ENCODE measurements around the gene SMIM14. TPM values are rescaled to one million over a fixed set of nuclear protein-coding genes. Genes with fewer than 3 reads are reported as not detected.
A peak's percentile ranks its signal among the peaks of the same experiment; 100 is the strongest.

Gene SMIM14
- total and polyA plus RNA-seq, 9 of the 15 experiments (the other 6 are each of a cell fraction or from before 2014, with no cell fraction given), result 0.98 to 3.7 (median 2.2) TPM

DNA sequence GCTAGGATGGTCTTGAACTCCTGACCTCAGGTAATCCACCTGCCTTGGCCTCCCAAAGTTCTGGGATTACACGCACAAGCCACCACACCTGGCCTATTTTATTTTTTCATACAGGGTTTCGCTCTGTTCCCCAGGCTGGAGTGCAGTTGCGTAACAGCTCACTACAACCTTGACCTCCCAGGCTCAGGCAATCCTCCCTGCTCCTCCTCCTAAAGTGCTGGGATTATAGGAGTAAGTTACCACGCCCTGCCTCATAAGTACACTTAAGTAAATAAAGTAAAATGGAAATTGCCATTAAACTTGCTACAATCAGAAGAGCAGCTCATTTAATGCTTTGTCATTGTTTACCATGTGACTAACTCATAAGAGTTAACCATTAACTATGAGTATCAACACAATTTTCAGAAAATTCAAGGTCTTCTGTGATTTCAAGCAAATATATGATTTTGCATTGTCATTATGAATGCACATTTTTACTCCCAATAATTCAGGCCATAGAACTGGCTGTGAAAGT is 123.7 kb downstream of the SMIM14 start (continued):
- TF ChIP-seq THRA (IDR thresholded peaks at IDR 0.05) (no peak), ZFP30 (CRISPR knock-in tag; IDR thresholded peaks at IDR 0.05; ENCODE audit: borderline replicate concordance) (no peak), YBX1 (IDR thresholded peaks at IDR 0.05) (no peak), ILK (tag; IDR thresholded peaks at IDR 0.05; ENCODE audit: borderline replicate concordance, low read depth) (no peak), CTBP1 (IDR thresholded peaks at IDR 0.05; ENCODE audit: borderline replicate concordance) (peak; percentile 29; the same call in 1 of the 2 replicates), ZNF695 (CRISPR knock-in tag; IDR thresholded peaks at IDR 0.05) (no peak), ZFP36 (IDR thresholded peaks at IDR 0.05; ENCODE audit: low read depth, low read length, partially characterized antibody) (no peak), ZNF354B (CRISPR knock-in tag; IDR thresholded peaks at IDR 0.05) (no peak), MED1 (CRISPR knock-in tag; IDR thresholded peaks at IDR 0.05; ENCODE audit: borderline replicate concordance) (no peak), SMARCA4 (IDR thresholded peaks at IDR 0.05) (peak; percentile 70; the same call in 1 of the 2 replicates), SRSF7 (optimal IDR thresholded peaks at IDR 0.05; ENCODE audit: low read depth, low read length) (no peak), AFF4 (CRISPR knock-in tag; IDR thresholded peaks at IDR 0.05) (no peak), HNRNPL (IDR thresholded peaks at IDR 0.05; ENCODE audit: low read depth, low read length) (no peak), FOXJ3 (CRISPR knock-in tag; IDR thresholded peaks at IDR 0.05) (no peak), ELF2 (CRISPR knock-in tag; IDR thresholded peaks at IDR 0.05) (no peak), E2F1 (CRISPR knock-in tag; IDR thresholded peaks at IDR 0.05) (no peak)
- TF ChIP-seq, protein P1, sequence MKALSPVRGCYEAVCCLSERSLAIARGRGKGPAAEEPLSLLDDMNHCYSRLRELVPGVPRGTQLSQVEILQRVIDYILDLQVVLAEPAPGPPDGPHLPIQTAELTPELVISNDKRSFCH (CRISPR knock-in tag; IDR thresholded peaks at IDR 0.05), result no peak
- TF ChIP-seq, protein P1 (tag; IDR thresholded peaks at IDR 0.05), result no peak
- TF ChIP-seq, protein P2, sequence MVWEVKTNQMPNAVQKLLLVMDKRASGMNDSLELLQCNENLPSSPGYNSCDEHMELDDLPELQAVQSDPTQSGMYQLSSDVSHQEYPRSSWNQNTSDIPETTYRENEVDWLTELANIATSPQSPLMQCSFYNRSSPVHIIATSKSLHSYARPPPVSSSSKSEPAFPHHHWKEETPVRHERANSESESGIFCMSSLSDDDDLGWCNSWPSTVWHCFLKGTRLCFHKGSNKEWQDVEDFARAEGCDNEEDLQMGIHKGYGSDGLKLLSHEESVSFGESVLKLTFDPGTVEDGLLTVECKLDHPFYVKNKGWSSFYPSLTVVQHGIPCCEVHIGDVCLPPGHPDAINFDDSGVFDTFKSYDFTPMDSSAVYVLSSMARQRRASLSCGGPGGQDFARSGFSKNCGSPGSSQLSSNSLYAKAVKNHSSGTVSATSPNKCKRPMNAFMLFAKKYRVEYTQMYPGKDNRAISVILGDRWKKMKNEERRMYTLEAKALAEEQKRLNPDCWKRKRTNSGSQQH (CRISPR knock-in tag; IDR thresholded peaks at IDR 0.05), result no peak
- TF ChIP-seq, protein P3, sequence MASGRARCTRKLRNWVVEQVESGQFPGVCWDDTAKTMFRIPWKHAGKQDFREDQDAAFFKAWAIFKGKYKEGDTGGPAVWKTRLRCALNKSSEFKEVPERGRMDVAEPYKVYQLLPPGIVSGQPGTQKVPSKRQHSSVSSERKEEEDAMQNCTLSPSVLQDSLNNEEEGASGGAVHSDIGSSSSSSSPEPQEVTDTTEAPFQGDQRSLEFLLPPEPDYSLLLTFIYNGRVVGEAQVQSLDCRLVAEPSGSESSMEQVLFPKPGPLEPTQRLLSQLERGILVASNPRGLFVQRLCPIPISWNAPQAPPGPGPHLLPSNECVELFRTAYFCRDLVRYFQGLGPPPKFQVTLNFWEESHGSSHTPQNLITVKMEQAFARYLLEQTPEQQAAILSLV (tag; IDR thresholded peaks at IDR 0.05), result 0 out of 2 replicates have a peak, but pooled peaks have one; percentile 26

Measured in K562 (cell line).